ENCODE measurements around the gene SFT2D1.

The SFT2D1 gene

DNA sequence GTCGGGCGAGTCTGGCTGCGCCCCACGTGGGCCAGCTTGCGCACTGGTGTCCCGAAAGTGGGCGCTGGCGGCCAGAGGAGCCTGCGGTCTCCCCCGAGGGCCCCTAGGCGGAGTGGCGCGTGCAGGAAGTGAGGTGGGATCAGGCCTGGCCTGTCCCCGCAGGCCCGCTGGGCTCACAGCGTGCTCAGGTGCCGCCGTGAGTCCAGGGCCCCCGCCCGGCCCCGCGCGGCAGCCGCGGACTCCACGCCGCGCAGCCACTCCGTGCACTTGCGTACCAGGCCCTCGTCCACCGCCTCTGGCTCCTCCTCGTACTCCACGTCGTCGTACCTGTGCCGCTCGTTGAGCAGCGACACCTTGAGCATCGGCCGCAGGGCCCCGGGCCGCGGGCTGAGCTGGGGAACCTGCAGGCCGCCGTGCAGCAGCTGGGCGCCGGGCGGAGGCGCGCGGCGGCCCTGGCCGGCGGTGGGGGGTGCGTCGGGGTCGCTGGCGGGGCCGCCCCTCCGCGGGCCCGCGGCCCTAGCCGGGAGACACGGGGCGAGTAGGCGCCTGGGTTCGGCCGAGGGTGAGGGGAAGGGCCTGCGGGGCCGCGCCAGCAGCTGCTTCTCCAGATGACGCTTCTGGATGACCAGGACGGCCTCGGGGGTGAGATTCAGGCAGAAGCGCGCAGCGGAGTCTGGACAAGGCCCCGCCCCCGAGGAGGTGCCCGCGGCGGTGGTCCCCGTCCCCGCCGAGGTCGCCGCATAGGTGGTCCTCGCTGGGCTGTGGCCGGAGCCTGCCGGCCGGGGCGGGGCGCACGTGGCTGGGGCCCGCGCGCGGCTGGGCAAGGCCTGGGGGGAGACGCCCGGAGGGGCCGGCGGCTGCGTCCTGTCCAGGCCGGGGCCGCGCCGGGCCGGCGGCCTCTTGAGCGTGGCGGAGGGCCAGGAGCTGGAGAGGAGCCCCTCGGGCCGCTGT is 35.0 kb downstream of the SFT2D1 start:
- no peak for DNase-seq (ENCODE audit: low read depth in 2 of 3, low spot score in 2 of 3)

DNA sequence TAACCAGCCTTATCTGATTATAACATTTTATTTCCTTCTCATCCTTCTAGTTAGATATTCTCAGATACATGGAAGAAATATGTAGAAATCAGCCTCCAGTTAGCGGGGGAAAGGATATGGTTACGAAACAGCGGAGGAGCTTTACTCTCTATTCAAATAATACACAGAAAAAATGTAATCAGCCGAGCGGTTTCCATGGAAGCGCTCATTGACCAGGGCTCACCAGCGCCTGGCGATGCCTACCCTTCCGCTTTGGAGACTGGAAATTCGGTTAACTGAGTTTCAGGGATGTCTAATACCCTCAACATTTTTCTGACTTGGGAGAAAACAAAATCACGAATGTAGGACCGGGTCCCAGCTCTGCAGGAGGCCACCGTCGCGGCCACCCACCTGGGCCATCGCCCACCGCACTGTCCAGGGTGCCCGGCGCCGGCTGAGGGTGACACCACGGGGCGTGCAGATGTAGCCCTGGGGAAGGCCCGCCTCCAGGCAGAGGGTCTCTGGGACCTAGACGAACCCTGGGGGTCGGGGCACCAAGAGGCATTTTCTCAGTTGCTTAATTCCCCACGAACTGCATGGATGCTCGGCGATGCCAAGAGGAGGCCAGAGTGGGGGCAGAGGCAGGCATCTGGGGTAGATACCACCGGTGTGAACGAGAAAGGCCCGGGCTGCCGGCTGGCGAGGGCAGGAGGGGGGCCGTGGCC is 35.8 kb downstream of the SFT2D1 start:
- DNase-seq (ENCODE audit: low read depth in 2 of 3, low spot score in 2 of 3) = no peak

DNA sequence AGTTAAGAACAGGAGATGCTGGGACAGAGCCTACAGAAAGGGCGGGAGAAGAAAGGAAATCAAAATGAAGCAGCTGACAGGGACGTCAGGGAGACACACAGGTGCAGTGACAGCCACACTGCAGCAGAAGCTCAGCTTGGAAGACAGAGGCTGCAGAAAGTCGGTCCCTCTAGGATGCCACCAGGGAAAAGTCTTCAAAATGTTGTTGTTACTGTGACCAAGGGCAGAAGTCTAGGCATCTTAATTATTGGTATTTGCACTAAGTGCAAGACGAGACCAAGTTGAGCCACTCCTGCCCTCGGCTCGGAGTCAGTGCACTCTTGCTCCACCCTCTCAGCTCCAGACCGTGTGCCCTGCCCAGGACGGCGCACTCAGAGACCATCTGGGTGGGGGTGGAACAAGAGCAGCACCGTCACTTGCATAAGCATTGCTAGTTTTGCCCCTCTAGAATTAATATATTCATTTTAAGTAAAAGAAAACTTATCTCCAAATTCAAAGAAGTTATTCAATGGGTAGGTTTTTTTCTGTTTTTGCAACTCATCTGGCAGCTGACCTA is 36.7 kb downstream of the SFT2D1 start:
- DNase-seq (ENCODE audit: low read depth in 2 of 3, low spot score in 2 of 3) = no peak

- DNase-seq (ENCODE audit: low read depth in 2 of 3, low spot score in 2 of 3) = no peak
These were observed 38.2 kb downstream of the SFT2D1 start for GRCh38 chr6:166304106-166304505.

- no peak for DNase-seq (ENCODE audit: low read depth in 2 of 3, low spot score in 2 of 3)
These were observed 40.5 kb downstream of the SFT2D1 start for GRCh38 chr6:166301611-166302529.

- DNase-seq (ENCODE audit: low read depth in 2 of 3, low spot score in 2 of 3) = no peak
These were observed 41.9 kb downstream of the SFT2D1 start for GRCh38 chr6:166300357-166300987.

DNA sequence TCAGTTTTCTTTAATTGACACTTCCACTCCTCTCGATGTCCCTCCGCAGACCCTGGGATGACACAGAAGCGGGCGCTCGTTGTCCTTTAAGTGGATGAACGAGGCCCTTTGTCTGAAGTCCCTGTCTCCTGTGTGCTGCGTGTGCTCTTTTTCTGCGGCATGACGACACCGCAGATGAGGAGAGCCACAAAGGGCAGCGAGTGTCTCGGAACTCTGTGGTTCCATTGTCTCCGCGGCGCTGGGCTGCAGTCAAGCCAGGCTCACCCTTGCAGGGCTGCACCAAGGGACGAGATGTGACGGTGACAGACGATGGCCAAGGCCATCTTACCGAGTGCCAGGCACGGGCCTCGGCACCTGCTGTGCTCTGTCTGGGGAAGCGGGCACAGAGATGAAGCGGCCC is 44.7 kb downstream of the SFT2D1 start:
- DNase-seq (ENCODE audit: low read depth in 2 of 3, low spot score in 2 of 3) = no peak

GRCh38 chr6:166296035-166296883 is 46.1 kb downstream of the SFT2D1 start:
- DNase-seq (ENCODE audit: low read depth in 2 of 3, low spot score in 2 of 3) = no peak

- no peak for DNase-seq (ENCODE audit: low read depth in 2 of 3, low spot score in 2 of 3)
These were observed 48.4 kb downstream of the SFT2D1 start for GRCh38 chr6:166293731-166294584.

DNA sequence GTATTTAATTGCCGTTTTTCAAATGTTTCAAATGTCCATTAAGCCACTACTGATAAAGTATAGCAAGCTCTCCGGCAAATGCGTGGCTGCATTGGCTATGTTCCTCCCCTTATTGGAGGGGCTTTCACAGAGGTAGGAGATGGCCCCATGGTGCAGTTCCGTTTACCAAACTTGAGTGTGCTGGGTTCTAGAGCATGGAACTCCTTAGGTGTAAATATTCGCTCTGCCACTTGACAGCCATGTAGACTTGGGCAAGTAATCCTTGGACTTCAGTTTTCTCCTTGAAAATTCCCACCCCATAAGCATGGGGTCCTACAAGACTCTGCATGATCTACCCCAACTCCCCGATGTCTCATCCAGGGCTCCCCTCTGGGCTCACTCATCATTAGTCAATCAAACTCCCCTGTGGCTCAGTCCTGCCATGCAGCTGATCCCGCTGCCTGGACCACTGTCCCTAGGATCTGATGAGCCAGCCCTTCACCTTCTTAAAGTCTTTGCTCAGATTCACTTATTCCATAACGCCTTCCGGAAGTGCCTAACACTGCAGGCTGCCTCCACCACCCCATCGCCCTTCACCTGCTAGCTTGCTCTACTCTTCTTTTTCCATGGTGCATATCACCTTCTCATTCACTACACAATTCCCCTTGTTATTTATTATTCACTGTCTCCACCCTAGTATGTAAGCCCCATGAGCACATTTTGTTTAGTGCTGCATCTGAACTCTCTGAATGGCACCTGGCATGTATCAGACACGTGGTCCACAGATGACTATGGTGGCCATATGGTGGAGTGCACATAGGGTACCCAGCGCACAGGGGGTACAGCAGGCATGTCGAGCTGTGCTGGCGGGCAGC is 52.9 kb downstream of the SFT2D1 start:
- no peak for DNase-seq (ENCODE audit: low read depth in 2 of 3, low spot score in 2 of 3)

DNA sequence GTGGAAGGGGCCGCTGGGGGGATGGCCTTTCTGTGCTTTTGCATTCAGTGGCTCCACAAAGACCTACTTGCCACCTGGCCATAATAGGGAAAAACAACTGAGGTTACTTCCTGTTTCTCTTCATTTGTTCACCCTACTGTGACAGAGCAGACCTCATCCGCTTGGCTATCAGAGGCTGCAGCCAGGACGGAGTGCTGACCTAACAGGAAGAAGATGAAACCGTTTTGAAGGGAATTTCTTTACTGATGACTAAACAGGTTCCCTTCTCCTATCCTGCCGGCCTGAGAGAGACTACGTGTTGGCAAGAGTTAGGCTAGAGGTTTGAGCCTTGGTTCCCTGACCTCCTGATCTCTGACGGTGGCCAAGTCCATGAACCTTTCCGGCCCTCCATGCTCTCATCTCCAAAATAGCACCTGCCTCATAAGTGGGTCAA is 55.5 kb downstream of the SFT2D1 start:
- no peak for DNase-seq (ENCODE audit: low read depth in 2 of 3, low spot score in 2 of 3)

DNA sequence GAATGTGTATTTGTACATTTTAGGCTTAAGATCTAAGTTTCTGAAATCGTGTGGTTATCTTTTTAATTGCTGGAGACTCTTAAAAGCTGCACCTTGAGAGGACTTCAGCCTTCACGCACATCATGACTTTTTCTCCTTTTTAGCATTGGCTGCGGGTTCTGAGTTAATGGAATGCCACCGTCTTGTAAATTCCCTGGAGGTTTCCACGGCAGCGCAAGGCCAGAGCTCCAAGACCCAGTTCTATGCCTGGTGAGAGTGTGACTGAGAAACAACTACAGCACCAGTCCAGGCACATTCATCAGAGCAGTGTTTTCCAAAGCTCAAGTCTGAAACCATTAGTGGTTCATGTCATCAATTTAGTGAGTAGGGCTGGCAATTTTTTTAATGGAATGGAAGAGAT is 57.1 kb downstream of the SFT2D1 start:
- no peak for DNase-seq (ENCODE audit: low read depth in 2 of 3, low spot score in 2 of 3)

DNA sequence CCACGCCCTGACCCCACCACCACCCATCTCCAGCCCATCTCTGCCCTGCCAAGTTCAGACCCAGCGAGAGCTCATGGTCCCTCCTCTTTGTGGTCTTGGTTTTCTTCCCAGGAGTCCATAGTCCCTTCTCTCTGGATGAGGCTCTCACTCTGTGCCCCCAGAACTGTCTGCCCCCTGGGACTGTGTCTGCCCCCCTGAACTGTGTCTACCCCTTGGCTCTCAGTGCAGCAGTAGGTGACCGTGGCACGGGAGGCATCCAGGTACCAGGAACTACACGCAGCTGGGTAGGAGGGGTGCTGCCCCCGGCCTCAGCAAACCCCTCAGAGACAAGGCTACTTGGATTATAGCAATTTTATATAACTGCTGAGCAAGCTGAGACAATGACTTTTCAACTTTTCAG is 57.7 kb downstream of the SFT2D1 start:
- no peak for DNase-seq (ENCODE audit: low read depth in 2 of 3, low spot score in 2 of 3)

DNA sequence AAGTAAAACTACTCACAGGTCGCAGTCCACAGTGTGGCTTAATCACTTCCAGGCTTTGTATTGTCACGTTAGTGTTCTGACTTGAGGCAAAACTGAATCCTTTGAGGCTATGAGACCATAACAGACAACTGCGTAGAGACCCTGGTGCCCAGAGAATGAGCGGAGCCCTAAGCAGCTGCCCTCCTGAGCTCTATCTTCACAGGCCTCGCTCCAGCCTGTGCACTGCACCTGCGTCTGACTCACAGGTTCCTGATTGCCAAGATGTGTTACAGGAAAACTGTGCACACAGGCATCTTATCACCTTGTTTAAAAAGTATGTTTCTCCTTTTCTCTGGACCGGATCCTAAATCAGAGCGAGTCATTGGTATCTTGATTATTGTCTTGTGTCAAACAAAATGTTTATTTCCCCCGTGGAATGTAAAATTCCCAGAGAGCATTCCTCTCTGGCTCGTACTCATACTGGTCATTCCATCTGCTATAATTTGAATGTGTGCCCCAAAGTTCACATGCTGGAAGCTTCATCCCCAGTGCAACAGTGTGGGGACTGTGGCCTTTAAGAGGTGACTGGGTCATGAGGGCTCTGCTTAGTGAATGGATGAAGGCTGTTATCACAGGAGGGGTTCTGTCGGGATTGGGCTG is 59.8 kb downstream of the SFT2D1 start:
- no peak for DNase-seq (ENCODE audit: low read depth in 2 of 3, low spot score in 2 of 3)

DNA sequence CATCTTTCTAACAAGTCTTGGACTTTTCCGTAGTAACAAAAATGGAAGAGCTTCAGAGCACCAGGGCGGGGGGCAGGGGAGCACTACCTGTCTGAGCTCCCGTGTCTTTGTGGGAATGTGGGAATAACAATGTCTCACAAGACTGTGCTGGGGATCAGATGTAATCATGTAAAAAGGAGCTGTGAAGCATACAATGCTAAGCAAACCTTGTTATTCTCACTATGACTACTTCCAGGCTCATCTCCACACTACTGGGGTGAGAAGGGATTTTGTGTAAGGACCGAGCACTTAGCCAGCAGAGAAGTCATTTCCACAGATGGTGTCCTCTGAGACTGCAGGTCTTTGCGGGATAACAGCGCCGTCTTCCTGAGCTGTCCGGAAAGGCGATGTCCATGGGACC is 61.2 kb downstream of the SFT2D1 start:
- DNase-seq (ENCODE audit: low read depth in 2 of 3, low spot score in 2 of 3) = no peak

DNA sequence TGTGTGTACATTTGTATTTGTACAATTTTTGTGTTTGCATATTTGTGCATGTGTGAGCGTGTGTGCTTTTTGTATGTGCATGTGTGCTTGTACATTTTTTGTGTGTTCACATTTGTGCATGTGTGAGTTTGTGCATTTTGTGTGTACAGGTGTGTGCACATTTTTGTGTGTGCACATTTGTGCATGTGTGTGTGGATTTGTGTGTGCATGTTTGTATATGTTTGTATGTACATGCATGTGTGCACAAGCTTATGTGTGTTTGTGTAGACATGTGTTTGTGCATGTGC is 63.0 kb downstream of the SFT2D1 start:
- DNase-seq (ENCODE audit: low read depth in 2 of 3, low spot score in 2 of 3) = no peak

GRCh38 chr6:166278579-166279392 is 63.6 kb downstream of the SFT2D1 start:
- DNase-seq (ENCODE audit: low read depth in 2 of 3, low spot score in 2 of 3) = no peak

Measured in activated CD8-positive, alpha-beta memory T cell treated with anti-CD3 and anti-CD28 coated beads for 48 hours (primary cell).